GM18507 (cell line): ENCODE measurements around the gene NCOA7.

Experiments
- DNase-seq: peaks from one replicate; pipeline ENCODE4 v3.0.0; 2011; ENCODE audit warnings: low read depth; ENCODE audit not compliant: insufficient read length; ENCODE audit errors: extremely low spot score
- FAIRE-seq: peaks from 2 replicates; lab custom pipeline; 2011; peaks lifted over from hg19 to GRCh38; lab: Jason Lieb, UNC

The NCOA7 gene

DNA sequence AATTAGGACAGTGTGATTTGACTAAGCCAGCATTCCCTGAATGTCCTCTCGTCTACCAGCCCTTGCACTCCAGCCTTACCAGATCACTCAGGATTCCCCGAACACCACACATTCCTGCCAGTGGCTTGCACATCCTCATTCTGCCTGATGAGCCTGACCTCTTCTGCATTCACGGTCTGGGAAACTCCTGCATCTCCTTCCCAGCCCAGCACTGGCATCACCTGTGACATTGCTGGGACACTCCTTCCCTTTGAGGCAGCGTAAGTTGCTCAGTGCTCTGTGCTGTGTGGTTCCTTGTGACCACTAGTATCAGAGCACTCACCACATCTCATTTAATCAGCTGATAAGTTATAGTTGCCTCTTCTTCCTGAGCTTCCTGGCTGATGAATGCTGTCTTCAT is 17.3 kb downstream of the NCOA7 start:
- no peak for DNase-seq
- FAIRE-seq = peak; percentile 68

DNA sequence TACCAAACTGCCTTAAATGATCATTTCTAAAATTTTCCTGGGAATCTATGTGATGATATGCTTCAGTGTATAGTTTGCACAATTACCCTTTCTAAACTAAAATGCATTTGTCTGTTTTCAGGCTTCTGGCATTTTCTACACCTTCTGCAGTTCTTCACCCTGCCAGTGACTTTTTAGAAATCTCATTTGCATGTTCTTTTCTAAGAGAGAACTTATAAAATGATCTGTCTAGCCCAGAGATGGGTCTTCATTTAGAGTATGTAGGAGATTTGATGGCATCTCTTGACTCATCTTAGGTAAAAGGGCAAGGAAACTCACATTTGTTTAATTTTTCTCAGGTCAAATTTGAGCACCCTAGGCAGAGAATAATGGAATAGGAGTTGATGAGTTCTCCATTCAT is 17.8 kb downstream of the NCOA7 start:
- FAIRE-seq (no peak), DNase-seq (no peak)

DNA sequence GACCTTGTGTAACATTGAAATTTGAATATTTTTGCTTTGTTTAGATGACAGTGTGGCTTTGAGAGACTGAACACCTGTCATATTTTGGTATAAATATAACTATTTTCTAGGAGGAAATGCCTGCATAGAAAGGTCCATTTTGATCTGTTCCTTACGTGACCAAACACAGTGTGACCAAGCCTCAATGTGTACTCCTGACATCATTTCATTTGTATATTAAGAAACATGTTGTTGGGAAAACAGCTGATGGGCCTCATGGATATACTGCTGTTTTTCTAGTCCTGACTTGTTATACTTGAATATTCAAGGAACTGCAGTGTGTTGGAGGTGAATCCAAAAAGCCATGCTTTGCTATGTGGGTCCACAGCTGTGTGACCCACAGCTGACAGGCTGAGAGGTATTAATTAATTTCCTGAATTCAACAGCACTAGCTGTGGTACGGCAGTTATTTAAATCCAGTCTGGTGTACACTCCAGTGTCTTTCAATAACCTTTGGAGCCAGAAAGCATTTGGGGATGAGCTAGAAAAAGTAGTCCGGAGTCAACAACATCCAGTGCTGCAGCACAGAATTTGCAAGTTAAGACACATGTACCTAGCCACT is 18.9 kb downstream of the NCOA7 start:
- no peak for FAIRE-seq
- DNase-seq = no peak

DNA sequence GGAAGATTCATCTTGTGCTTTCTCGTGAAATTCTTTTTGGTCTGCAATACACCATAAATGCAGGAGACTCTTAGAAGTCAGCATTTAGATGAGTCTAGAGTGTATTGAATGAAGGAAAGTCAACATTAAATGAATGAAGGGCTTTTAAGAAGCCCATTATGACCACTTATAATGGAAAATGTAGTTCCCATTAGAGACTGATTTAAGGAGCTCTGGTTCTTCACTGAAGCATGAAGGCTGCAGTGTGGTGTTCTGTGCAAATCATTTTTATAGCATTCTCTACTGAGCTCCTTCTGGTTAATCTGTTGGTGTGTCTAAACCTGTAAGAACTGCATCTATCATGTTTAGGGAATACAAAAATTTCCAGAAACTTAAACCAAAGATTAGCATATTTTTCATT is 19.7 kb downstream of the NCOA7 start:
- peak; percentile 18 for FAIRE-seq
- no peak for DNase-seq

DNA sequence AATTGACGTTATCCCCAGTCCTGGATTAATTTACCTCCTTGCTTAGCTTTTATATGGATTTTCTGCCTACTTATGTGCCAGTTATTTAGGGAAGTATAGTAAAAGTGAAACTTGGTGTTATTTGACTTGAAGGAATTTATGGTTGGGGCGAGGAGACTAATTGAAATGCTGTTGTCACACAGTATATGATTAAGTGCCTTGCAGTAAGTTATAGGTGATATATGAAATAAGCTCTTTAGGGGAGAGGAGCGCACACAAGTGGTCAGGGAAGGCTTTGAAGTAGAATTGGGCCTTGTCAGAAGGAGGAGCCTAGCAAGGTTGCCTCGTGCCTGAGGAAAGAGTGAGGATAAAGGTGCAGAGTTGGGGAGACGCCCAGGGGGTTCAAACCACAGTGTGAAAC is 20.5 kb downstream of the NCOA7 start:
- FAIRE-seq = peak; percentile 36

DNA sequence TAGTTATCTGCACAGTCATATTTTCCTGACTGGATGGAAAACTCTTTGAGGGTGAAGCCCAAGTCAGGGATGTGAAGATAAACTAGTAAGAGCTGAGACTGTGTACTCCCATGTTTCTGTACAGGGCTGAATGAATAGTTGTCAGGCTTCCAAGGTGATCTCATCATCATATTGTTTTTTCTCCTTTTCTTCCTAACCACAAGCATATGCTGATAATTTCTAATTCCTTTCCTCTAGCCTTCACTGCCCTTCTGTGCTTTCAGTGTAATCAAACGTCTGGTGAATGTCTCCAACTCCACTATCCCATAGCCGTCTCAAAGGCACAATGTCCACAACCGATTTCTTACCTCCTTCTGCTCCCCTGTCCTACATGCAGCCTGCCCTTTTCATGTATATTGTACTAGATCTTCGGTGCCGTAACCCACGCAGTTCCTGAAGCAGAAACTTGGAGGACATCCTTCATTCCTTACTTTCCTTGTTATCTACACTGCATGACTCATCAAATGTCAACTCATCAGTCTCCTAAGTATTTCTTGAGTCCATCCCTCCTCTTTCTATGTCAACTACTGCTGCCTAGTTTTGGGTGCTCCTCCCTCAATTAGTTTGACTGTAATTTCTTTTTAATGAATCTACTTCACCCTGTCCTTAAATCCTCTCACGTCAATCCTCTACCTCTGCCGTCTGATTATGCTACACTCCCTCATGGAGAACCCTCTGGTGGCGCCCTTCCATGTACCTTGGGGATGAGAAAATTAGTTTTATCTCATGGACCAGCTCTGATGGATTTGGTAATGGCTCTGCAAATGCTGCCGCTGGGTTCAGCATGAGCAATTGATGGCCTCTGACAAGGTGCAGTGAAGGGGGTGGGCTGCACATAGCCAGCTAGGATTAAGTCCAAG is 21.9 kb downstream of the NCOA7 start:
- DNase-seq = no peak
- peak; percentile 53 for FAIRE-seq

More for the DNA sequence above, 20.5 kb downstream of the NCOA7 start:
- no peak for DNase-seq

DNA sequence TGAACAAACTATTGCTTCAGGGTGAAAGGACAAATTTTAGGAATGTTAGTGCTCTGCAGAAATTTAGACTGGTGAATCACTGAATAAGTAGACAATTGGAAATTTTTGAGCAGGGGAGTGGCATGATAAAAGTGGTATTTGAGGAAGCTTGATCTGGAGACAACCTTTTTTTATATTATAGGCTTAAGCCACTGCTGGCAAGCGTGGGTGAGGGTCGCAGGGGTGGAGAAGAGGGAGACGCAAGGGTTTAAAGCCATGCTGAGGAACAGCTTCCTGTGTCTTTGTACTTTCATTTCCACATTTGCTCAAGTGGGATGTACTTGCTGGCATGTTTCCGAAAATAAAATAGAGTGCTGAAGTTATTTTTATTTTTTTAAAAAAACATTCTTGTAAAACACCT is 23.7 kb downstream of the NCOA7 start:
- DNase-seq (no peak), FAIRE-seq (peak; percentile 69)

DNA sequence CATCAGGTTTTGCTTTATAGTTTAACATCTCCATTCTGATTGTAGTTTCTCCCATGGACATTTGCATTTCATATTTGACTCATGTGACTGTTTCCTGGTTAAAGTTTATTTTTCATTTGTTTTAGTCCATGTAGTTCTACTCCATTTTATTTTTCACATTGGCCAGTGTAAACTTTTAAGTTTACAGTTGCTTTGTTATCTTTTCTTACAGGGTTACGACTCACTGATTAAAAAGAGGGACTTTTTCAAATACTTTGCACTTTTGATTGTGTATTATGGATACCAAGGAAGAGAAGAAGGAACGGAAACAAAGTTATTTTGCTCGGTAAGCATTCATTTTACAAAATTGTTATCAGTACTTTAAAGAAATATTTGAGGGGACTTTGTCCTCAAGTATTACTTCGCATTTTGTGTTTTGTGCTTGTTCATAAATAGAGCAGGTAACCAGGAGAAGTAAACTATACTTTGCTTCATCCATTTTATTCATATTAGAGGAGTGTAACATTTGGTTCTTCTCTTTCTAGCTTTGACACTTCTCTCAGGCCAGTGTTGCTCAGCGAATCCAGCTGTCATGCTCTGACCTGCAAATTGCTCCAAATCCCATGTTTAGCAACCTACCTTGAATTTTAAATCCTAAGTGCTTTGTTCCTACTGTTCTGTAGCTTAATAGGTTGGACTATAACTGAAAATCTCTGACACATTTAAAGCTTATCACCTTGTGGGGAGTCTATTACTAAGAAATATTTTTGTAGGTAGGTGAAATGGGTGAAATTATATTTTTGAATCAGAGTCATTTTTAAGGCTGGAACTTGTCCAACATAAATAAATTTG is 24.5 kb downstream of the NCOA7 start:
- DNase-seq (no peak), FAIRE-seq (peak; percentile 66)

DNA sequence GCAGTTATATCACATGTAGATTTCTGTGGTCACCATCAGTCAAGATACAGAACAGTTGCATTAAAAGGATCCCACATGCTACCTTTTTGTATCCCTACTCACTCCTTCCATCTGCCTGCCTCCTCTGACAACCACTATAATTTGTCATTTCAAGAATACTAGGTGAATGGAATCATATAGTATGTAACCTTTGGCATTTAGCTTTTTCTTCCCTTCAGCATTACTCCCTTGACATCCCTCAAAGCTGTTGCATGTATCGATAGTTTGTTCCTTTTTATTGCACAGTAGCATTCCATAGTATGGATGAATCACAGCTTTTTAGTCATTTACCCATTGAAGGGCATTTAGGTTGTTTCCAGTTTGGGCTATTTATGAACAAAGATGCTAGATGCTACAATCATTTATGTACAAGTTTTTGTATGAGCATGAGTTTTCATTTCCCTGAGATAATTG is 26.1 kb downstream of the NCOA7 start:
- FAIRE-seq = peak; percentile 12
- DNase-seq = no peak

GRCh38 chr6:125818225-125818657 is 27.5 kb downstream of the NCOA7 start:
- FAIRE-seq = peak; percentile 65
- DNase-seq = no peak

GRCh38 chr6:125818772-125819260 is 28.1 kb downstream of the NCOA7 start:
- no peak for DNase-seq
- FAIRE-seq = peak; percentile 68

GRCh38 chr6:125819535-125820326 is 29.0 kb downstream of the NCOA7 start:
- DNase-seq (no peak), FAIRE-seq (peak; percentile 5)

- FAIRE-seq = peak; percentile 38
Observed at GRCh38 chr6:125821825-125822281, 31.1 kb downstream of the NCOA7 start.

GRCh38 chr6:125823180-125823579 is 32.4 kb downstream of the NCOA7 start:
- FAIRE-seq (no peak), DNase-seq (no peak)

More at GRCh38 chr6:125821825-125822281, 31.1 kb downstream of the NCOA7 start:
- no peak for DNase-seq

DNA sequence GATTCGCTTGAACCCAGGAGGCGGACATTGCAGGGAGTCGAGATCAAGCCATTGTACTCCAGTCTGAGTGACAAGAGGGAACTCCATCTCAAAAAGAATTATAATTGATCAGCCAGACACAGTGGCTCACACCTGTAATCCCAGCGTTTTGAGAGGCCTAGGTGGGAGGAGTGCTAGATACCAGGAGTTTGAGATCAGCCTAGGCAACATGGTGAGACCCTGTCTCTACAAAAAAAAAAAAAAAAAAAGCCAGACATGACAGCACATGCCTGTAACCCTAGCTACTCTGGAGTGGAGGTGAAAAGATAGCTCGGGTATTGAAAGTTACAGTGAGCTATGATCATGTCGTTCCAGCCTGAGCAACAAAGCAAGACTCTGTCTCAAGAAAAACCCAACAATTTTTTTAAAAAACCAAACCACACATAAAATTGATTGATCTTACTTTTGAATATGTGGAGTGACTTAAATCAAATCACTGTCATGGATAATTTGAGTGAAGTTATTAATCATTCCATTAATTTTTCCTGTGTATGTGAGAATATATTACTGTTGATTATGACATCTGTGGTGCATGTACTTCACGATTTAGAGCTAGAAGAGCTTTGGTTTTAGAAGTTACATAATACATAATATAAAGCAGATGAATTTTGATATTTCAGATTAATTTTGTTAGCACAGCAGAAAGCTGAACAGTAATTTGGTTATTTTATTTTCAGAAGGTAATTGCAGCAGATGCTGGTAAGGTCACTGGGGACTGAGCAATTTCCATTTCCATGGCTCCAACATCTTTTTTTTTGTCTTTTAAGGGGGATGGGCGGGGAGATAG is 34.4 kb downstream of the NCOA7 start:
- no peak for FAIRE-seq
- no peak for DNase-seq

DNA sequence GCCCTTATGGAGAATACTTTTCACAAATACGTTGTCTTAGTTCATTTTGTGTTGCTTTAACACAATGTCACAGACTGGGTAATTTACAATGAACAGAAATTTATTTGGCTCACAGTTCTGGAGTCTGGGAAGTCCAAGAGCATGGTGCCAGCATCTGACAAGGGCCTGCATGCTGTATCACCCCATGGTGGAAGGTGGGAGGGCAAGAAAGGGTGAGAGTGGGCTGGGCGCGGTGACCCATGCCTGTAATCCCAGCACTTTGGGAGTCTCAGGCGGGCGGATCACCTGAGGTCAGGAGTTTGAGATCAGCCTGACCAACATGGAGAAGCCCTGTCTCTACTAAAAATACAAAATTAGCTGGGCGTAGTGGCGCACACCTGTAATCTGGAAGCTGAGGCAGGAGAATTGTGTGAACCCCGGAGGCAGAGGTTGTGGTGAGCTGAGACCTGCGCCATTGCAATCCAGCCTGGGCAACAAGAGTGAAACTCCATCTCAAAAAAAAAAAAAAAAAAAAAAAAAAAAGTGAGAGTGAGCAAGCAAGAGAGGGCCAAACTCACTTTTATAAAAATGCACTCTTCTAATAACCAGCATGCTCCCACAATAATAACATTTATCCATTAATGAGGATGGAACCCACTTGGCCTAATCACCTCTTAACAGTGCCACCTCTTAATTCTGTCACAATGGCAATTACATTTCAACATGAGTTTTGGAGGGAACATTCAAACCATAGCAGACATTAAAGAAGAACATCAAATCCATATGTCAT is 36.1 kb downstream of the NCOA7 start:
- DNase-seq = no peak
- FAIRE-seq = no peak

- DNase-seq (no peak), FAIRE-seq (no peak)
Observed at GRCh38 chr6:125827788-125828320, 37.1 kb downstream of the NCOA7 start.
